PC-3 (cell line): Measurements from ENCODE around the gene IGHMBP2.

Experiments
- EZH2 ChIP-seq: fragments of 300-600 bp; sonication (generic); IDR thresholded peaks from one replicate; pipeline ENCODE4 v1.6.1; 2017; ENCODE audit warnings: antibody characterized with exemption, mild to moderate bottlenecking, low read length; ENCODE audit not compliant: unreplicated experiment
- EZH2phosphoT487 ChIP-seq: fragments of 300-600 bp; sonication (generic); IDR thresholded peaks from 2 replicates; pipeline ENCODE4 v1.6.1; 2018; ENCODE audit warnings: mild to moderate bottlenecking, antibody characterized with exemption, low read length, borderline replicate concordance
- TF ChIP-seq, protein P1 (sequence below): fragments of 300-600 bp; sonication (generic); conservative IDR thresholded peaks from 2 replicates; pipeline ENCODE4 v1.5.1; 2017; ENCODE audit warnings: antibody characterized with exemption, low read depth, mild to moderate bottlenecking, low read length

DNA sequence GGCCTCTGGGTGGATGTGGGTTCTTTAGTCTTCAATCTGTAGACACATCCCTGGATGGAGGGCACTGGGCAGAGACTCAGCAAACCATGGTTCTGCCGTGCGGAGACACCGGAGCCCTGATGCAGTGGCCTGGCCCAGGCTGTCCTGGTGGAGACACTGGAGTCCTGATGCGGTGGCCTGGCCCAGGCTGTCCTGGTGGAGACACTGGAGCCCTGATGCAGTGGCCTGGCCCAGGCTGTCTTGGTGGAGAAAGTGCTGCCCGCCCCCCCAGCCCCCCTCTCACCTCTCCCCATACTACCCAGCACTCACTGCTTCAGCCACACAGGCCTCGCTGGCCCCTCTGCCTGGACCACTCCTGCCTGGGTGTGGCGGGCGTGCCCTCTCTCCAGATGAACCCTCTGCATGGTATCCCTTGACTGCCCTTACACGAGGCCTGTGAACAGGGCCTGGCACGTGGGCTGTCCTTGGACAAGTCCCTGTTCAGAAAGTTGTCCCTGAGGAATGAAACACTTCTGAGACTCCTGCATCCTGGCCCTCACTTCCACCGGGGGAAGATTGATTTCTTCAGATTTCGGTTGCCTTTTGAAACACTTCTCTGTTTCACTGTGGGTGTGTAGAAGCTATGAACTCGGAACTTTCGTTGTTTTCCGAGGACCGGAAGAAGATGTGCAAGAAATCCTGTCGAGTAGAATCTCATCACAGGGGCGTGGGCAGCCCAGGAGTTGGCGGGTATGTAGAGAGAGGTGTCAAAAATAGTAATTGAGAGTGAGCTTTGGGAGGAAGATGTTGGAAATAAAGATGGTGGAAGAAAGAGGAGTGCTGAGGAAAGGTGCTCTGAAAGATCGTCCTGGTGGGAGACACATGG lies 26.2 kb downstream of the IGHMBP2 start:
- TF ChIP-seq, protein P1, sequence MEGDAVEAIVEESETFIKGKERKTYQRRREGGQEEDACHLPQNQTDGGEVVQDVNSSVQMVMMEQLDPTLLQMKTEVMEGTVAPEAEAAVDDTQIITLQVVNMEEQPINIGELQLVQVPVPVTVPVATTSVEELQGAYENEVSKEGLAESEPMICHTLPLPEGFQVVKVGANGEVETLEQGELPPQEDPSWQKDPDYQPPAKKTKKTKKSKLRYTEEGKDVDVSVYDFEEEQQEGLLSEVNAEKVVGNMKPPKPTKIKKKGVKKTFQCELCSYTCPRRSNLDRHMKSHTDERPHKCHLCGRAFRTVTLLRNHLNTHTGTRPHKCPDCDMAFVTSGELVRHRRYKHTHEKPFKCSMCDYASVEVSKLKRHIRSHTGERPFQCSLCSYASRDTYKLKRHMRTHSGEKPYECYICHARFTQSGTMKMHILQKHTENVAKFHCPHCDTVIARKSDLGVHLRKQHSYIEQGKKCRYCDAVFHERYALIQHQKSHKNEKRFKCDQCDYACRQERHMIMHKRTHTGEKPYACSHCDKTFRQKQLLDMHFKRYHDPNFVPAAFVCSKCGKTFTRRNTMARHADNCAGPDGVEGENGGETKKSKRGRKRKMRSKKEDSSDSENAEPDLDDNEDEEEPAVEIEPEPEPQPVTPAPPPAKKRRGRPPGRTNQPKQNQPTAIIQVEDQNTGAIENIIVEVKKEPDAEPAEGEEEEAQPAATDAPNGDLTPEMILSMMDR = no peak
- TF ChIP-seq EZH2phosphoT487 = no peak
- TF ChIP-seq EZH2 = no peak
